Renal cortical epithelial cell (primary cell): ENCODE results near the gene ALS2. TPM values are rescaled to one million over a fixed set of nuclear protein-coding genes. Genes with fewer than 3 reads are reported as not detected.
"Not testable (repeated sequence)": the region's sequence is repeated elsewhere in the genome, so short reads cannot be mapped to it uniquely, and the experiment has no call there.

Source experiments
- DNase-seq: peaks from one replicate; pipeline ENCODE4 v3.0.0-alpha.2; 2011; ENCODE audit warnings: low read depth
- total RNA-seq: library from RNA; depleted of rRNA; stranded (reverse); fragments of >200 nt; gene quantifications from 2 replicates; pipeline ENCODE4 v1.2.3, GENCODE V29; 2014

ALS2 gene
- total RNA-seq, 1 donor from 2014 or later = 45.3 TPM

DNA sequence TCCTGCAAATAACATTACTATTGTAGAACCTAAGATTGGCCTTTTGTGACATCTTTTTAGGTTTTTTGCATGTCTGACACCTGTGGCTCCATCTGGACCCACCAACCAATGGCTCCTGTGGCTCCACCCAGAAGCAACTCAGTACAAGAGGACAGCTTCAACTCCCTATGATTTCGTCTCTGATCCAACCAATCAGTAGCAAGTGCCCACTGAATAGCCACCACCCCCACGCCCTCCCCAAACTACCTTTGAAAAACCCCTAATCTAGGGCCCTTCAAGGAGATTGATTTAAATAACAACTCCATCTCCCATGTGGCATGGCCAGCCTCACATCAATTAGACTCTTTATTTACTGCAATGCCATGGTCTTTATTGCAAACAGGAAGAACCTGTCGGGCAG is 105.9 kb downstream of the ALS2 start:
- no peak for DNase-seq

DNA sequence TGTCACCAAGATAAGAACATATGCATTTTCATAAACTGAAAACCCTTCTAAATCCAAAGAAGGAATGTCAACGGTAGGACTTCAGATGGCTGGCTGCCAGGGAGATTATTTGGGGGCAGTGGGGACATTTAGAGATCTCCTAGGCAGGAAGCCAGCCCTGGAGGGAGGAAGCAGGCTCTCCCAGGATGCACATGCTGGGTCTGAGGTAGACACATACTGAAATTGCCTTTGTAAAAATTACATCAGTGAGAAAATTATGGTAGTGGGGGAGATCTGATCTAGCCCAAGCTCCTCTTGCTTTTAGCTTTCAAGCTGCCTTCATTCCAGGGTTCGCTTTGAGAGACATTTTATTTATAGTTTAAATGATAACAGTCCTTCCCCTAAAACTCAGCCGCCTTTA is 106.4 kb downstream of the ALS2 start:
- no peak for DNase-seq

DNA sequence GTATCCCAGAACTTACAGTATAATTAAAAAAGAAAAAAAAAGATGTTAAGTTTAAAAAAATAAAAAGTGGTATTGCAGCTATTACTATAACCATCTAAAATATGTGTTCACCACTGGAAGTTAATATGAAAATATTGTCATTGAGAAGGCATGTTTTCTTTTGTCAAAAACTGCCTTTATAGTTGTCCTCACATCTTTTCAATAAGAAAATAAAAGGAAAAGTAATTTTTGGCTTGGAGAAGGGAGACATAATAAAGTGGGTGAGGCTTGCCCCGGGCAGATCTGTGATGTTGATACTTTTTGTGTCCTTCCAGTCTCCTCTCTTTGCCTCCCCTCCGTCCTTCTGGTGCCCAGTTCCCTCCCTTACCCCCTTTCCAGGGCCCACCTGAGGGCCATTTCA is 107.2 kb downstream of the ALS2 start:
- no peak for DNase-seq

DNA sequence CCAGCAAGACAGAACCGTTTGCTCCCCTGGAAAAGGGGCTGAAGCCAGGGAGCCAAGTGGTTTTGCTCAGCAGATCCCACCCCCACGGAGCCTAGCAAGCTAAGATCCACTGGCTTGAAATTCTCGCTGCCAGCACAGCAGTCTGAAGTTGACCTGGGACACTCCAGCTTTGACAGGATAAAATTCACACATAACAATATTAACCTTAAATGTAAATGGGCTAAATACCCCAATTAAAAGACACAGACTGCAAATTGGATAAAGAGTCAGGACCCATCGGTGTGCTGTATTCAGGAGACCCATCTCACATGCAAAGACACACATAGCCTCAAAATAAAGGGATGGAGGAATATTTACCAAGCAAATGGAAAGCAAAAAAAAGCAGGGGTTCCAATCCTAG is 109.5 kb downstream of the ALS2 start:
- DNase-seq = not testable (repeated sequence)

DNA sequence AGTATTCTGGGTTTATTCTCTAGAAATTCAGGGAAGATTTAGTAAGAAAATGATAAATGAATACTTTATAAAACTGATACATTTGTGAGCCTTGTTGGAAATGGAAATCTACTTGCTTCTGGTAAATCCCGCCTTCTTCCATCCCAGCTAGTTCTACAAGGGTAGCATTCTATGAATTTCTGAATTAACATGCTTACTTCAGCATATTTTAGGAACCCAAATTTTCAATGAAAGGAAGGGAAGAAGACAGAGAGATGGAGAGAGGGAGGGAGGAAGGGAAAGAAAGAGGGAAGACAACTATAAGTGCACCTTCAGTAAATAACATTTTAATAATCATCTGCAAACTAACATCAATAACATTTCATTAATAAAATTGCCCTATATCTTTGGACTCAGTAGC is 110.9 kb downstream of the ALS2 start:
- no peak for DNase-seq

DNA sequence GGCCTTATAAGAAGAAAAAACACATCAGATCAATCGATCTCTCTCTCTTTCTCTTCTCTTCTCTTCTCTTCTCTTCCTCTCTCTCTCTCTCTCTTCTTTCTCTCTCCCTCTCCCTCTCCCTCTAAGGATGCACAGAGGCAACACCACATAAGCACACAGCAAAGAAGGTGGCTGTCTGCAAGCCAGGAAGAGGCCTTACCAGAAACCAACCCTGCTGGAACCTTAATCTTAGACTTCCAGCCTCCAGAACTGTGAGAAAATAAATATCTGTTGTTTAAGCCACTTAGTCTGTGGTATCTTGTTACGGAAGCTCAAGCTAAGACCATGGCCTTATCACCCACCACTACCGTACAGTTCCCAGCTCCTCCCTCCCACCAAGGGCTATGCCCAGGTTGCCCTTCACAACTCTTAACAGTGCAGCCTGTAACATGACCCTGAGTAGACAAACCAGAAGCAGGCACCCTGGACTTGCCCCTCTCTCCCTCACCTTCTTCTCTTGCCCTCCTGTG is 112.3 kb downstream of the ALS2 start:
- DNase-seq = no peak

DNA sequence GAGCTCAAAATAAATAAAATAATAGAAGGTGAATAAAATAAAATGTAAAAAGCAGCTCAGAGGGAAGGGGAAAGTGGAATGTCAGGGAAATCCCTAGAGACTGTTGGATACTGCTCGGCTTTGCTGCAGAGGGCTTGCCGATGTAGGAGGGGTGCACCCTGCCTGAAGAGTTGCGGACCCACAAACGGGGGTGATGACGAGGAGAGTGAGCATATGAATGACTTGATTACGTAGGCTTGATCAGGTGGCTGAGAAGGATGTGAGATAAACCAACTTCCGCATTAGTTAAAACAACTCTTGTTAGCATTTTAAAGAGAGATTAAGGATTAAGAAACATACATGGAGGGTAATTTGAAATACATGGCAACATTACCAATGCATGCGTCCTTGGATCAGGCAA is 116.4 kb downstream of the ALS2 start:
- DNase-seq = no peak

DNA sequence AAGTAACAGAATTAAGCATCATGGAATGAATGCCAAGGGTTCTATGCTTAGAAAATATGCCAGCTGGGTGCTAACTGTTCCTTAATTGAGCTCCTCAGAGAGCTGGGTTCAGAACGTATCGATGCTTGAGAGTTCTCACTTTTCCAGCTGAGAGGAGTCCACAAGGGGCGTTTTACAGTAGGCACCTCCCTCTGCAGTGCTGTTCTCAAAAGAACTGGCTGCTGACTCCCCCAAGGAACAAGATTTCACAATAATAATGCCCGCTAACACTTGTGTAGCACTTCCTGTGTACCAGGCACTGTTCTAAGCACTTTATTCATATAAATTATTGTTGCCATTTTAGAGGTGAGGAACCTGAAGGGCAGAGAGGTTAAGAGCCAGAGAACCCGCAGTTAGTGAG is 119.4 kb downstream of the ALS2 start:
- no peak for DNase-seq

DNA sequence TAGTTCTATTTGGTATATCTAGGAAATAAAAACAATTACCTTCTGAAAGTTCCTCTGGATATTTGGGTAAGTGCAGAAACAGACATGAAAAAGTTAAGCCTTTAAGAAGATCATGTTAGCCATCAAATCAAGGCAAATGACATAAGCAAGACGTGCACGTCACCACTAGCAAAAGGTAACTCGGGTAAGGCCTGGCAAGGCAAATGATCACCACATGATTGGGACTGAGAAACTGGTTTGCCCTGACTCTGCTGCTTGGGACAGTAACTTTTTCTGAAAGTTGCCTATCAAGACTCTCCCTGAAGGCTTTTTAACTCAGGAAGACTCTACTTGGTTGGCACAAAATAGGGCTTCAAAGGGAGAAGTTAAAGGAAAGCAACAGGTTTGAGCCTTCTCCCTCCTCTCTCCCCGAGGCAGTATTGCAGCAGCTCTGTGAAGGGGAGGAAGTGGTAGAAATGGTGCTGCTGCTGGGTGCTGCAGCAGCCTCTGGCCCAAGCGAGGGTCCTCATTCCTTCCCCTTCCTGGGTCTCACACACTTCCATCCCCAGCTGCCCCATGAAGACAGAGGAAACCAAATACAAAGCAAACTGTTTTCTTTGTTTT is 120.3 kb downstream of the ALS2 start:
- DNase-seq = no peak

DNA sequence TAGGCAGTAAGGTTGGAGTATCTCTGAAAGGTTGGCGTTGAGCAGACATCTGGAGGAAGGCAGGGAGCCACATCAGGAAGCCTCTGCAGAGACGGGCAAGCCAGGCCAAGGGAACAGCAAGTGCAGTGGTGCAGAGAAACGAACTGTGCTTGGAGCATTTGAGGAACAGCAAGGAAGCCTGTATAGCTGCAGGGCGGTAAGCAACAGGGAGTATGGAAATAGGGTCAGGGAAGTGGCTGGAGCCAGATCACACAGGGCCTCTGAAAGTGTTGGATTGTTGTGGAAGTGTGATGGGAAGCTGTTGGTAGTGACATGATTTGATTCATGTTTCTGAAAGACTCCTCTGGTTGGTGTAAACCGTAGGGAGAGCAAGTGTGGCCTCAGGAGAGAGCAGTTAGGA is 124.0 kb downstream of the ALS2 start:
- DNase-seq = no peak

DNA sequence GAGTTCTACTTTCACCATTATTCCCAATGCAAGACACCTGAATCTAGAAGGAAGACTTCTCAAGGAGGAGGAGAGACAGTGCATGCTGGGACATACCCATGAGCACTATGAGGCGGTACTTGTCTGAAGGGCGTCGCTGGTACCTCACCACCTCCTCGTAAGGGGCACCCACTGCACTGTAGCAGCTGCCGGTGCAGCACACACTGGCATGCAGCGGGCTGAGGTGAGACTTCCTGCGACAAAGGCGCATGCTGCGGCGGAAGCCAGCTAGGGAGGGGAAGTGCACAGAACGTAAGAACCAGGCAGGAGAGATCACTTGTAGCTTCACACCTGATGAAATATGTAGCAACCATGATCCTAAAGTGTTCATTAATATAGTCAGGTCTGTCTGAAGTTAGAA is 124.6 kb downstream of the ALS2 start:
- DNase-seq = no peak

DNA sequence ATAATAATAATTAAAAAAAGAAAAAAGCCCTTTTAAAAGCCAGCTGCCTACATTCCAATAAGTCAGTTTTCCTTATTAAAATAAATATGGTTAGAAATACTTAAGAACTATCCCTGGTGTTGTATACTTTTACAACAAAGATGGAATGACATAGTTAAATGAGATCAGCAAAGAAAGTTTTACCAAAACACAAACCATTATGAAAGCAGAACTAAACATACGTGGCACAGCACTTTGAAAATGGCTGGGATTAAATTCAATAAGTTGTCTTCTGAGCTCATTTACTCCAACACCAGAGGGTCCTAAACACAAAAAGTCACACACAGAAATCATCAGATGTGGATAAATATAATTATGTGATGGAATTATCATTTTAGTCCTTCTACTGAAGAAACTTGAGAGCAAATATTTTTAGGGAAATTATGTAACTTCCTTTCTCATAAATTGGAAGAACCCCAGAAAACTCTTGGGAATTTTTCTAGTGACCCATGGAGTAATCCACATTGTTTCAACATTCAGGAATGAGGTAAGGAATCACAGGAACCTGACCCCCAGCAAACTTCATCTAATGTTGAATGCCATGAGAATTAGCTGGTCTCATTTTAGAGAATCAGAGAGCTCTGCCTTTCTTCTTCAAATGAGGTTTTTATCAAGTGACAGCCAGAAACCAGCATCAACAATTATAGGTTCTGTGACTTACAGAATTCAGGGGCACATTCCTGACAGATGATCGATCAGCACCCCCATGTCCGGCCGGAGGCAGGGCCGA is 125.9 kb downstream of the ALS2 start:
- DNase-seq = peak; percentile 42

DNA sequence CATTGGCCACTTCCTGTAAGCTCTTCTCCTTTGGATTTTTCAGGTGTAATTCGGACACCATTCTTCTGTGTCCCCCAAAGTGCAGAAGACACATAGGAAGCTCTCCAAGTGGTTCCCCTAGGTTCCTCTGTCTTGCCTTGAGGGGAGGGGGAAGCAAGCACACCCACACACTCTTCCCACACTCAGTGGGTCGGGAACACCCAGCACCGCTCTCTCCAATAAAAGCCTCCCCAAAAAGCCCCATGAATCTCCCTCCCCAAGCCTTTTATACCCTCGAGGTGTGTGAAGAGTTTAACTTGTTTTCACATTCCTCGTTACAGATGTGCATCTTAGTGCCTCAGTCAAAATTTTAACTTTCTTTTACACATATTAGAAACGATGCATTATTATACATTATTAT is 127.5 kb downstream of the ALS2 start:
- no peak for DNase-seq

Other genes with a start within 250 kb of the ALS2 start
- 24.7 and 31.4 TPM in 2 replicates for gene TMEM237, start 137.4 kb downstream of the ALS2 start, total RNA-seq
- not detected in 2 replicates for gene MPP4, start 82.3 kb downstream of the ALS2 start, total RNA-seq
- gene CDK15, start 25.6 kb upstream of the ALS2 start, total RNA-seq = 0.55 and 4.5 TPM in 2 replicates